Liver (tissue), 9 donors: Measurements from ENCODE around the gene ARAP1. TPM values are rescaled to one million over a fixed set of nuclear protein-coding genes. Genes with fewer than 3 reads are reported as not detected.

Source experiments
- DNase-seq: peaks from one replicate; pipeline ENCODE4 v3.0.0-alpha.2; 2017; ENCODE audit warnings: low spot score
- H3K27ac ChIP-seq, 2 donors: one replicate each; pipeline ENCODE4 v1.7.0; 2013; ENCODE audit warnings: inconsistent platforms in 2 of 2, low read length in 2 of 2, control low read depth in 1 of 2, low read depth in 1 of 2, mild to moderate bottlenecking in 1 of 2
- H3K27me3 ChIP-seq, 4 donors: one replicate each; pipeline versions ENCODE4 v1.6.1 to v1.7.0; 2013; ENCODE audit warnings: low read length in 3 of 4, inconsistent platforms in 1 of 4, mild to moderate bottlenecking in 1 of 4, moderate library complexity in 1 of 4; ENCODE audit not compliant: control insufficient read depth in 4 of 4, insufficient read depth in 4 of 4
- H3K36me3 ChIP-seq, 4 donors: one replicate each; pipeline versions ENCODE4 v1.6.1 to v1.7.0; 2013; ENCODE audit warnings: low read length in 3 of 4, mild to moderate bottlenecking in 3 of 4, low read depth in 1 of 4, moderate library complexity in 1 of 4; ENCODE audit not compliant: control insufficient read depth in 4 of 4, insufficient read depth in 3 of 4
- H3K4me1 ChIP-seq, 4 donors: one replicate each; pipeline versions ENCODE4 v1.6.1 to v1.7.0; 2013; ENCODE audit warnings: low read length in 3 of 4, mild to moderate bottlenecking in 3 of 4, moderate library complexity in 1 of 4; ENCODE audit not compliant: control insufficient read depth in 4 of 4, insufficient read depth in 4 of 4
- H3K4me3 ChIP-seq, 3 donors: one replicate each; pipeline versions ENCODE4 v1.6.1 to v1.7.0; 2013; ENCODE audit warnings: low read length in 3 of 3, control low read depth in 1 of 3, low read depth in 1 of 3, mild to moderate bottlenecking in 1 of 3
- H3K9ac ChIP-seq, 2 donors: one replicate each; pipeline ENCODE4 v1.7.0; 2013; ENCODE audit warnings: low read length in 2 of 2, mild to moderate bottlenecking in 2 of 2, moderate library complexity in 2 of 2, control low read depth in 1 of 2, low read depth in 1 of 2
- H3K9me3 ChIP-seq, 4 donors: one replicate each; pipeline versions ENCODE4 v1.6.1 to v1.7.0; 2013; ENCODE audit warnings: low read length in 3 of 4; ENCODE audit not compliant: control insufficient read depth in 4 of 4
- ATF3 ChIP-seq: IDR thresholded peaks from 2 replicates; pipeline ENCODE4 v1.6.1; 2016; ENCODE audit warnings: antibody characterized with exemption
- CTCF ChIP-seq: fragments of 150-350 bp; IDR thresholded peaks from 2 replicates; pipeline ENCODE4 v1.5.1; 2017; ENCODE audit warnings: improper control_type of control experiment, low read depth, low read length; ENCODE audit not compliant: missing input control
- FOXA1 ChIP-seq: IDR thresholded peaks from 2 replicates; pipeline ENCODE4 v1.6.1; 2016; ENCODE audit warnings: antibody characterized with exemption
- HNF4A ChIP-seq, 2 donors: conservative IDR thresholded peaks; 2 replicates each; pipeline ENCODE4 v1.6.1; 2016; ENCODE audit warnings: antibody characterized with exemption in 2 of 2, mild to moderate bottlenecking in 2 of 2
- HNF4G ChIP-seq: IDR thresholded peaks from 2 replicates; pipeline ENCODE4 v1.6.1; 2016; ENCODE audit warnings: antibody characterized with exemption
- NR2F2 ChIP-seq: IDR thresholded peaks from 2 replicates; pipeline ENCODE4 v1.6.1; 2016; ENCODE audit warnings: antibody characterized with exemption
- RAD21 ChIP-seq, 2 donors: IDR thresholded peaks; 2 replicates each; pipeline ENCODE4 v1.6.1; 2016; ENCODE audit warnings: antibody characterized with exemption in 2 of 2, mild to moderate bottlenecking in 2 of 2
- RXRA ChIP-seq, 2 donors: IDR thresholded peaks; 2 replicates each; pipeline ENCODE4 v1.6.1; 2017 to 2018; ENCODE audit warnings: antibody characterized with exemption in 2 of 2, mild to moderate bottlenecking in 1 of 2
- SP1 ChIP-seq: IDR thresholded peaks from 2 replicates; pipeline ENCODE4 v1.6.1; 2018; ENCODE audit warnings: antibody characterized with exemption, mild to moderate bottlenecking
- WGBS: extraction: QIAGEN DNeasy Blood & Tissue Kit; methylation state at CpG from one replicate; pipeline ENCODE4 v1.1.7; 2013; 5-methylcytosine and 5-hydroxymethylcytosine counted together
- polyA plus RNA-seq, 2 donors: library from polyadenylated mRNA; stranded (reverse) in 1 of 2; unstranded in 1 of 2; fragments of 200-250 nt in 1 of 2; fragments of >200 nt in 1 of 2; fragmentation: Nextera tagmentation in 1 of 2; extraction: Ambion mirVana in 1 of 2; gene quantifications; one replicate each; pipeline versions ENCODE4 v1.2.1 to v1.2.3, GENCODE V29; 2013 to 2015
- total RNA-seq, 2 donors: library from RNA; depleted of rRNA; stranded (reverse); fragments of >200 nt; gene quantifications; one replicate each; pipeline ENCODE4 v1.2.3, GENCODE V29; 2014
- donor health status: healthy.
- donor health status: healthy.
- donor health status: healthy.
- donor health status: healthy.
- donor health status: healthy.

The ARAP1 gene
- total and polyA plus RNA-seq, 4 donors: 14.4 to 77.8 (median 43.5) TPM

- 74% methylated on average over 8 of the region's 8 CpGs for WGBS
- no peaks in the 10 kb centered on the region for H3K27me3 ChIP-seq
- TF ChIP-seq SP1 (peak; percentile 19), RAD21 (IDR thresholded peaks at IDR 0.05) (peak in 1 of 2 donors; percentile 23), HNF4A (conservative IDR thresholded peaks at IDR 0.05) (no peak), NR2F2 (peak; percentile 72)
- no peak overlapping the region for H3K9ac ChIP-seq
- peaks cover 6 to 23% (median 11%) of the 10 kb centered on the region in 4 donors for H3K4me1 ChIP-seq
- peak overlapping the region; percentile 68 for H3K27ac ChIP-seq
- DNase-seq: peak; percentile 60
- no peaks in the 10 kb centered on the region for H3K36me3 ChIP-seq
- no peaks in the 10 kb centered on the region for H3K9me3 ChIP-seq
- no peak overlapping the region for H3K4me3 ChIP-seq
These were observed 10.8 kb downstream of the ARAP1 start for GRCh38 chr11:72741429-72741833.

GRCh38 chr11:72740562-72741428 is 11.4 kb downstream of the ARAP1 start:
- WGBS: 78% methylated on average over 10 of the region's 10 CpGs
- H3K27ac ChIP-seq: peak overlapping the region; percentile 68
- no peaks in the 10 kb centered on the region for H3K36me3 ChIP-seq
- DNase-seq: no peak
- peaks cover 6 to 23% (median 11%) of the 10 kb centered on the region in 4 donors for H3K4me1 ChIP-seq
- no peak for TF ChIP-seq HNF4G
- peak; percentile 1 for TF ChIP-seq CTCF
- no peak for TF ChIP-seq RXRA (IDR thresholded peaks at IDR 0.05)
- TF ChIP-seq RAD21 (IDR thresholded peaks at IDR 0.05): no peak
- H3K9ac ChIP-seq: no peak overlapping the region
- H3K27me3 ChIP-seq: no peaks in the 10 kb centered on the region
- no peaks in the 10 kb centered on the region for H3K9me3 ChIP-seq
- H3K4me3 ChIP-seq: no peak overlapping the region

DNA sequence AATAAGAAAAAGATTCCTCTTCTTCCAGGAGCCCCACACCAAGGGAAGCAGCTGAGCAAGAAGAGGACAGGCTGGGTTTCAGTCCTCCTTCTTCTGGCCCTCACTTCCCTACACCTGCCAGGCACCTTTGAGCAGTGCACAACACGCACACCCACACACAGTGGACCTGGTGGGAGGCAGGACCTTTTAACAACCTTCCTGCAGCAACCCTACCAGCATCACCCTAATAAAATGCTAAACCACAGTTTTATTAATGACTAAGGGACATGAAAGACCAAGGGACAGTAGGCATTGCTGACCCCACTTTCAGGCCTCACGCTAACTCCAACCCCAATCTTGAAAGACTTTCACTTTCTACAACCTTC is 12.2 kb downstream of the ARAP1 start:
- H3K4me1 ChIP-seq: peaks cover 6 to 23% (median 11%) of the 10 kb centered on the region in 4 donors
- H3K9ac ChIP-seq: no peak overlapping the region
- no peaks in the 10 kb centered on the region for H3K27me3 ChIP-seq
- no peaks in the 10 kb centered on the region for H3K36me3 ChIP-seq
- TF ChIP-seq ATF3: no peak
- TF ChIP-seq FOXA1: no peak
- H3K27ac ChIP-seq: peak overlapping the region; percentile 0 to 84
- no peaks in the 10 kb centered on the region for H3K9me3 ChIP-seq
- no peak for DNase-seq
- no peak overlapping the region for H3K4me3 ChIP-seq
- WGBS: 85% methylated on average over 2 of the region's 2 CpGs
